Measurements from ENCODE around the gene CCDC12.

Gene CCDC12

DNA sequence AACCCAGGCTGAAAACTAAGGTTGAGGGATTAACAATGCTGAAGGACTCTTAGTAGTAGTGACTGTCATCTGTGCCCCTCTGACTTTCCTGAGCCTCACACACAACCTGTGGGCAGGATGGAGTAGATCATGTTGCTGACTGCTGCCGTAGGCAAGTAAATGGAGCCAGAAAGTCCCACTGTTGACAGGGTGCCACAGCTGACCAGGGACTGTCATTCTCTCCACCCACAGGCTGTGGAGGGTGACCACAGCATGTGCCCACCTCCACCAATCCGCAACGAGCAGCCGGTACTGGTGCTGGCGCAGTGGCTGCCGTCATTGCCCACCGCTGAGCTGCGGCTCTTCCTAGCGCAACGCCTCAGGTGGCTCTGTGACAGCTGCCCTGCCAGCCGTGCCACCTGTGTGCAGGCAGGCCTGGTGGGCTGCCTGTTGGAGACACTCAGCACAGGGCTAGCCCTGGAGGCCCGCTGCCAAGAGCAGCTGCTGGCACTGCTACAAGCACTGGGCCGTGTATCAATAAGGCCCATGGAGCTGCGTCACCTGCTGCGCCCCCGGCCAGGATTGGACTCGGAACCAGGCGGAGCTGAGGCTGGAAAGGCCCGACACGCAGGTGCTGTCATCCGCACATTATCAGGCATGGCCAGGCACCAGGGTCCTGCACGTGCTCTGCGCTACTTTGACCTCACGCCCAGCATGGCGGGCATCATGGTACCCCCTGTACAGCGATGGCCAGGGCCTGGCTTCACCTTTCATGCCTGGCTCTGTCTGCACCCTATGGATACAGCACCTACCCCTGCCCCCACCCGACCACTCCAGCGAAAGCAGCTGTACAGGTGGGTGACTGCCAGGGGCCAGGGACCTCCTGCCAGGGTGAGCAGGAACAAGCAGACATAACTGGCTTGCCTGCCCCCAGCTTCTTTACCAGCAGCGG is 18.5 kb upstream of the CCDC12 start:
- DNase-seq (ENCODE audit: extremely low spot score): no peak
- ChIA-PET CTCF (no interaction called here), POLR2A (interaction anchor here (1.1 to 2.0 kb wide), 2 partner anchors 13 to 16 kb away, joined by 3 to 7 read pairs; partner anchors contain the start of gene NBEAL2)
- TF ChIP-seq ZNF384 (IDR thresholded peaks at IDR 0.05) (no peak), FOXA1 (IDR thresholded peaks at IDR 0.05) (no peak), ELF4 (IDR thresholded peaks at IDR 0.05) (no peak), HDGF (IDR thresholded peaks at IDR 0.05; ENCODE audit: borderline replicate concordance) (no peak), LEF1 (IDR thresholded peaks at IDR 0.05; ENCODE audit: borderline replicate concordance) (no peak), ARNT (IDR thresholded peaks at IDR 0.05) (no peak)

DNA sequence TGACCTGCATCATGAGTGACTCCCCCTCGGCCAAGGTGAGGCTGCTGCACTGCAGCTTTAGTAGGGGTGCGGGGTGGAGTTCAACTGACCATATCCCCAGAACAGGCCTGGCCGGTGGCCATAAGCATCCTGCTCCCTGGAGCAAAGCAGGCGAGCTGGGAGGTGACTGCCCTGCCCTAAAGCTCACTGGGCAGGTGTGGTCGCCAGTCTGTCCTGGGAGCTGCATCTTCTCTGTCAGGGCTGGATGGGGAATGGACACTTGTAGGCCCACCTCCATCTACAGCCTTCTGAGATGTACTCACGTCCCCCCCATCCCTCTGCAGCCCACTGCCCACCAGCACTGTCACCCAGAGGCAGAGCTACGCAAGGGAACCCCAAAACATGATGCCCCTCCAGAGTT is 17.4 kb upstream of the CCDC12 start:
- CTCF ChIA-PET: no interaction called here
- TF ChIP-seq NFRKB (IDR thresholded peaks at IDR 0.05): no peak
- TF ChIP-seq FOXM1 (IDR thresholded peaks at IDR 0.05; ENCODE audit: borderline replicate concordance): no peak
- no peak for TF ChIP-seq TARDBP (IDR thresholded peaks at IDR 0.05)
- no peak for TF ChIP-seq FOXA1 (IDR thresholded peaks at IDR 0.05)
- no peak for TF ChIP-seq ZNF384 (IDR thresholded peaks at IDR 0.05)
- TF ChIP-seq SP1 (IDR thresholded peaks at IDR 0.05): no peak
- TF ChIP-seq LEF1 (IDR thresholded peaks at IDR 0.05; ENCODE audit: borderline replicate concordance): no peak
- TF ChIP-seq HDGF (IDR thresholded peaks at IDR 0.05; ENCODE audit: borderline replicate concordance): no peak
- TF ChIP-seq FOXK2 (IDR thresholded peaks at IDR 0.05): no peak
- TF ChIP-seq L3MBTL2 (conservative IDR thresholded peaks at IDR 0.05): no peak
- TF ChIP-seq, protein P1, sequence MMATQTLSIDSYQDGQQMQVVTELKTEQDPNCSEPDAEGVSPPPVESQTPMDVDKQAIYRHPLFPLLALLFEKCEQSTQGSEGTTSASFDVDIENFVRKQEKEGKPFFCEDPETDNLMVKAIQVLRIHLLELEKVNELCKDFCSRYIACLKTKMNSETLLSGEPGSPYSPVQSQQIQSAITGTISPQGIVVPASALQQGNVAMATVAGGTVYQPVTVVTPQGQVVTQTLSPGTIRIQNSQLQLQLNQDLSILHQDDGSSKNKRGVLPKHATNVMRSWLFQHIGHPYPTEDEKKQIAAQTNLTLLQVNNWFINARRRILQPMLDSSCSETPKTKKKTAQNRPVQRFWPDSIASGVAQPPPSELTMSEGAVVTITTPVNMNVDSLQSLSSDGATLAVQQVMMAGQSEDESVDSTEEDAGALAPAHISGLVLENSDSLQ (IDR thresholded peaks at IDR 0.05): no peak
- TF ChIP-seq SUZ12 (IDR thresholded peaks at IDR 0.05): no peak
- no peak for TF ChIP-seq CTBP1 (IDR thresholded peaks at IDR 0.05; ENCODE audit: borderline replicate concordance)
- TF ChIP-seq BHLHE40 (IDR thresholded peaks at IDR 0.05; ENCODE audit: borderline replicate concordance): no peak
- no peak for TF ChIP-seq ARNT (IDR thresholded peaks at IDR 0.05)
- TF ChIP-seq ELF4 (IDR thresholded peaks at IDR 0.05): no peak
- DNase-seq (ENCODE audit: extremely low spot score): no peak
- POLR2A ChIA-PET: interaction anchor here (2.0 kb wide), 1 partner anchor 15 kb away, joined by 7 read pairs; the partner anchor contains the start of gene NBEAL2

DNA sequence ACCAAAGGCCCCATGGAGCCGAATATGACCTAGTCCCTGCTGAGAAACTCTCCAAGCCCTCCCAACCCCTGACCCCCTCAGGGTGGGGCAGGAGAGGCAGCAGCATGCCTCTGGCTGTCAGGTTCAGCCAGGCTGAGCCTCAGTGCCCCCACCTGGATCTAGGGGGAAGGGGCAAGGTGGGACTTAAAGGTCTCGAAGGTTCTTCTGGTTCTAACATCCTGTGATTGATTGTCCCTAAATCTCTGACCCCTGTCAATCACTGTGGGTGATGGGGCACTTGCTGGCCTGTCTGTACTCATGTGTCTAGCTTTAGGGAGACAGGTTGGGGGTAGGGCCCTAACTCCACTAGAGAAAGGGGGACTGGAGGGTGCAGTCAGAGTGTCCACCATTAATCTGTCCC is 16.7 kb upstream of the CCDC12 start:
- ChIA-PET POLR2A (interaction anchor here (1.4 kb wide), 1 partner anchor 16 kb away, joined by 4 read pairs; no protein-coding TSS in a partner anchor), CTCF (no interaction called here)
- TF ChIP-seq, protein P1 (IDR thresholded peaks at IDR 0.05): peak; percentile 53
- TF ChIP-seq NFRKB (IDR thresholded peaks at IDR 0.05) (no peak), L3MBTL2 (conservative IDR thresholded peaks at IDR 0.05) (no peak), TARDBP (IDR thresholded peaks at IDR 0.05) (no peak)
- DNase-seq (ENCODE audit: extremely low spot score): no peak

DNA sequence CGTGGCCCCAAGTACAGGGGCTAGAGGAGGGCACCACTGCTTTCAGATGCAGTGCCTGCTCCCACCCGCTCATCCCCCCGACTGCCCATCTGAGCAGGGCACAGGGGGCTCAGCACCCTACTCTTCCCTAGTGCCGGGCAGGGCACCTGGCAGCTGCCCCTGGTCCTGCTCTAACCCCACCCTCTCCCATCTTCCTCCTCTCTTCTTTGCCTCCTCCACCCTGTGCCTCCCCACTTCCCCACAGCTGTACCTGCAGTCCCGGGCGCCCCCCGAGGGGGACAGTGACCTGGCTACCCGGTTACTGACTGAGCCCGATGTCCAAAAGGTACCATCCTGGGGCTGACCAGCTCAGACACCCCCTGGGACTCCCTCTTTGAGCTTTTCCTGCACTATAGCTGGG is 15.7 kb upstream of the CCDC12 start:
- POLR2A ChIA-PET: interaction anchor here (1.1 to 1.4 kb wide), 2 partner anchors 12 to 15 kb away, joined by 4 read pairs; partner anchors contain the start of gene NBEAL2
- CTCF ChIA-PET: no interaction called here
- no peak for DNase-seq (ENCODE audit: extremely low spot score)
- TF ChIP-seq FOXK2 (IDR thresholded peaks at IDR 0.05) (no peak), ZNF384 (IDR thresholded peaks at IDR 0.05) (no peak), FOXM1 (IDR thresholded peaks at IDR 0.05; ENCODE audit: borderline replicate concordance) (no peak), BHLHE40 (IDR thresholded peaks at IDR 0.05; ENCODE audit: borderline replicate concordance) (no peak), SP1 (IDR thresholded peaks at IDR 0.05) (no peak), LEF1 (IDR thresholded peaks at IDR 0.05; ENCODE audit: borderline replicate concordance) (no peak), NFRKB (IDR thresholded peaks at IDR 0.05) (no peak), SUZ12 (IDR thresholded peaks at IDR 0.05) (no peak), FOXA1 (IDR thresholded peaks at IDR 0.05) (no peak), ARNT (IDR thresholded peaks at IDR 0.05) (no peak)

DNA sequence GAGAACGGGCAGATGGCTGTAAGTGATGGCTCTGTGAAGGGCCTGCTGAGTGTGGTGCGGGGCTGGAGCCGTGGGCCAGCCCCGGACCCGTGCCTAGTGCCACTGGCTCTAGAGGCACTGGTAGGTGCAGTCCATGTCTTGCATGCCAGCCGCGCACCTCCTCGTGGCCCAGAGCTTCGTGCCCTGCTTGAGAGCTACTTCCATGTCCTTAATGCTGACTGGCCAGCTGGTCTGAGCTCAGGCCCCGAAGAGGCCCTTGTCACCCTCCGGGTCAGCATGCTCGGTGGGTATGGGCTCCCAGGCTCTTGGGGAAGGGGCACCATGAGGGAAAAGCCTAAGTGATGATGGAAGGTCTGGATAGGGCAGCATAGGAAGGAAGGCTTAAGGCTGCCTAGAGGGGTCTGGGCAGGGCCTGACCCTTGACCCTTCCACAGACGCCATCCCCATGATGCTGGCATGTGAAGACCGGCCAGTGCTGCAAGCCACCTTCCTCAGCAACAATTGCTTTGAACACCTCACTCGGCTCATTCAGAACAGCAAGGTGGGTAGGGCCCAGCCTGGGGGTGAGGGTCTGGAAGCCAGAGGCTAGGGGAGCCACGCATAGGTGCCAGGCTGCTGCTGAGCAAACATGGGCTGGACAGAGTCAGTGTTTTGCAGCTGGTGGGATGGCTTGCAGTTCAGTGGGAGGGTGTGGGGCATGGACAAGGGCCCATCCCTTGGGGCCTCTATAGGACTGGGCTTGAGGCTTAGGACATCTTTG is 15.0 kb upstream of the CCDC12 start:
- POLR2A ChIA-PET: interaction anchor here (1.1 to 1.4 kb wide), 2 partner anchors 12 to 14 kb away, joined by 4 read pairs; partner anchors contain the start of gene NBEAL2
- TF ChIP-seq FOXA1 (IDR thresholded peaks at IDR 0.05) (no peak), ZNF384 (IDR thresholded peaks at IDR 0.05) (no peak), SP1 (IDR thresholded peaks at IDR 0.05) (no peak), ELF4 (IDR thresholded peaks at IDR 0.05) (no peak), LEF1 (IDR thresholded peaks at IDR 0.05; ENCODE audit: borderline replicate concordance) (no peak), SUZ12 (IDR thresholded peaks at IDR 0.05) (no peak), FOXM1 (IDR thresholded peaks at IDR 0.05; ENCODE audit: borderline replicate concordance) (no peak), TARDBP (IDR thresholded peaks at IDR 0.05) (no peak), ARNT (IDR thresholded peaks at IDR 0.05) (no peak), CTBP1 (IDR thresholded peaks at IDR 0.05; ENCODE audit: borderline replicate concordance) (no peak), FOXK2 (IDR thresholded peaks at IDR 0.05) (no peak), HDGF (IDR thresholded peaks at IDR 0.05; ENCODE audit: borderline replicate concordance) (no peak)
- TF ChIP-seq, protein P1 (IDR thresholded peaks at IDR 0.05): no peak
- CTCF ChIA-PET: no interaction called here
- no peak for DNase-seq (ENCODE audit: extremely low spot score)
